ENCODE measurements around the gene PLEKHM3. TPM values are rescaled to one million over a fixed set of nuclear protein-coding genes. Genes with fewer than 3 reads are reported as not detected.

PLEKHM3 gene
- total and polyA plus RNA-seq, 2 of the 13 experiments (the other 11 are each of a cell fraction or from before 2014, with no cell fraction given), result 4.5 to 4.7 TPM

DNA sequence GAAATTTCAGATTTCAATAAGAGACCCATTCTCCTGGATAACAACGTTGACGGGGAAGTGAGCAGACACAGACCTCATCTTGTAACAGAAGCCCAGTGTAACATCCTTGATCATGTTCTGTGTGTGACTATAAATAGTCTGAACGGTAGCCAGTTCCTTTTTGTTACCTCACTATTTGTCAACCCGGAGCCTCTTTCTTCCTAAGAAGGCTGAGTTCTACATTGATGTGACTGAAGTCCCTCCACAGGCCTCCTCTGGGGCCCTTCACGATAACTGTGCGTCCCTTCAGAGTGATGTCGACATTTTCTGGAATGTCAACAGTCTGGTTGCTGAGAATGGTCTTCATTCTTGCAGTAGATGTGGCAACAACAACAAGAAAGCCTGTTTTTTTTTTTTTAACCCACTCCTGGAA lies 6.3 kb upstream of the PLEKHM3 start (continued):
- TF ChIP-seq ARID5B (CRISPR knock-in tag; IDR thresholded peaks at IDR 0.05), result peak; percentile 96
- no peak for TF ChIP-seq REPIN1 (CRISPR knock-in tag; IDR thresholded peaks at IDR 0.05; ENCODE audit: borderline replicate concordance, low read depth)
- TF ChIP-seq AGO2 (optimal IDR thresholded peaks at IDR 0.05; ENCODE audit: low read depth, low read length), result no peak
- no peak for TF ChIP-seq ZBTB8A (CRISPR knock-in tag; IDR thresholded peaks at IDR 0.05; ENCODE audit: borderline replicate concordance, low read depth)
- TF ChIP-seq HINFP (CRISPR knock-in tag; IDR thresholded peaks at IDR 0.05; ENCODE audit: low read depth), result no peak
- peak; percentile 47; the same call in 1 of the 2 replicates for TF ChIP-seq SIX4 (CRISPR knock-in tag; IDR thresholded peaks at IDR 0.05)
- TF ChIP-seq ZNF253 (CRISPR knock-in tag; IDR thresholded peaks at IDR 0.05; ENCODE audit: borderline replicate concordance), result no peak
- no peak for TF ChIP-seq ZIK1 (CRISPR knock-in tag; IDR thresholded peaks at IDR 0.05; ENCODE audit: borderline replicate concordance, low read depth)
- TF ChIP-seq SSRP1 (CRISPR knock-in tag; IDR thresholded peaks at IDR 0.05), result peak; percentile 58; the same call in 1 of the 2 replicates
- TF ChIP-seq ZNF629 (CRISPR knock-in tag; conservative IDR thresholded peaks at IDR 0.05), result peak; percentile 81
- no peak for TF ChIP-seq FOXA1 (IDR thresholded peaks at IDR 0.05)
- TF ChIP-seq FOXA1 (CRISPR knock-in tag; IDR thresholded peaks at IDR 0.05), result peak; percentile 94
- TF ChIP-seq GLI4 (CRISPR knock-in tag; IDR thresholded peaks at IDR 0.05; ENCODE audit: borderline replicate concordance), result no peak
- TF ChIP-seq ZMYM3 (CRISPR knock-in tag; IDR thresholded peaks at IDR 0.05), result 0 out of 2 replicates have a peak, but pooled peaks have one; percentile 19
- TF ChIP-seq ZNF335 (CRISPR knock-in tag; IDR thresholded peaks at IDR 0.05), result no peak
- no peak for TF ChIP-seq SRY (CRISPR knock-in tag; IDR thresholded peaks at IDR 0.05)
- no peak for TF ChIP-seq DMAP1 (CRISPR knock-in tag; IDR thresholded peaks at IDR 0.05)
- TF ChIP-seq, protein P1, sequence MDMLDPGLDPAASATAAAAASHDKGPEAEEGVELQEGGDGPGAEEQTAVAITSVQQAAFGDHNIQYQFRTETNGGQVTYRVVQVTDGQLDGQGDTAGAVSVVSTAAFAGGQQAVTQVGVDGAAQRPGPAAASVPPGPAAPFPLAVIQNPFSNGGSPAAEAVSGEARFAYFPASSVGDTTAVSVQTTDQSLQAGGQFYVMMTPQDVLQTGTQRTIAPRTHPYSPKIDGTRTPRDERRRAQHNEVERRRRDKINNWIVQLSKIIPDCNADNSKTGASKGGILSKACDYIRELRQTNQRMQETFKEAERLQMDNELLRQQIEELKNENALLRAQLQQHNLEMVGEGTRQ (IDR thresholded peaks at IDR 0.05; ENCODE audit: low read depth, low read length), result no peak
- TF ChIP-seq, protein P1 (CRISPR knock-in tag; IDR thresholded peaks at IDR 0.05; ENCODE audit: borderline replicate concordance), result no peak
- TF ChIP-seq KDM3A (CRISPR knock-in tag; IDR thresholded peaks at IDR 0.05; ENCODE audit: low read depth), result peak; percentile 66; the same call in 1 of the 2 replicates
- no peak for TF ChIP-seq ZBTB44 (CRISPR knock-in tag; IDR thresholded peaks at IDR 0.05)
- TF ChIP-seq ZSCAN9 (CRISPR knock-in tag; IDR thresholded peaks at IDR 0.05; ENCODE audit: borderline replicate concordance), result peak; percentile 70; the same call in 1 of the 2 replicates

All from HepG2 (cell line).